ENCODE results near the gene CLDN11. TPM values are rescaled to one million over a fixed set of nuclear protein-coding genes. Genes with fewer than 3 reads are reported as not detected.

CLDN11 gene
- total RNA-seq, 1 donor from 2014 or later = 10.6 TPM

DNA sequence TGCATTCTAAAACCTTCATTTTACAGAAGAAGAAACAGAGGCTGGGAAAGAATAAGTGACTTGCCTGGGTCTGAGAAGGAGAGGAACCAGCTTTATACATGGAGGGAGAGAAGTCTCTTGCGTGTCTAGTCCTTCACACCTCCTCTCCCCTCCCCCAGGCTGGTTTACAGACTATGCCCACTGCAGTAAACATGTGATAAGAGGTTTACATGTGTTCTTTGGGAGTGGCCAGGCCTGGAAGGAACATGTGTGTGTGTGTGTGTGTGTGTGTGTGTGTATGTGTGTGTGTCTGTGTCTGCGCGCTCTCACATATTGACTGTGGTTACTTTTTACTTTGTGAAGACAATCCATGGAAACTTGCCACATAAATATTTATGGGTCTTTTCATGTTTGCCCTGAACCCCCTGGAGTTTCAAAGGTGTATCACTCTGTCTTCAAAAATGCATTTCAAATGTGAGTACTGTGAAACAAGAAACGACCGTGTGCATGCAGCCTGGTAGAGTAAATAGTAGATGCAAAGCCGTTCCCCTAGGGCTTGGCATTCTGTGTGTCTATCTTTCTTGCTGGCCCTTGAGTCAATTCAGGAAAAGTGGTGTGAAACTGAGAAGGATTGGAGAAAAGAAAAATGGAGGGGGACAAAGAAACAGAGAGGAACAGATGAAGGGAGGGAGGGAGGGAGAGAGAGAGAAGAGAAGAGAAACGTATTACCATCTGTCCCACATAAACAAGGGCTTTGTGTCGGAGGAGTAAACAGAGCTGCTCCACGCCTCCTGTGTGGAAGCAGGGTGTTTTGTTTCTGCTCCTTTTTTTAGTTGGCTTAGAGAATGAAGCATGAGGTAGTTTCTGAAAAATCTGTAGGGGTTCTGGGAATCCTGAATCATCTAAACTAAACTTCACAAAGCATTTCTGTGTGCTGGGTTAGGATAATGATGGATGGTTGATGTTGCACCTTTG lies 51.7 kb downstream of the CLDN11 start:
- no peak for DNase-seq (ENCODE audit: low spot score)

DNA sequence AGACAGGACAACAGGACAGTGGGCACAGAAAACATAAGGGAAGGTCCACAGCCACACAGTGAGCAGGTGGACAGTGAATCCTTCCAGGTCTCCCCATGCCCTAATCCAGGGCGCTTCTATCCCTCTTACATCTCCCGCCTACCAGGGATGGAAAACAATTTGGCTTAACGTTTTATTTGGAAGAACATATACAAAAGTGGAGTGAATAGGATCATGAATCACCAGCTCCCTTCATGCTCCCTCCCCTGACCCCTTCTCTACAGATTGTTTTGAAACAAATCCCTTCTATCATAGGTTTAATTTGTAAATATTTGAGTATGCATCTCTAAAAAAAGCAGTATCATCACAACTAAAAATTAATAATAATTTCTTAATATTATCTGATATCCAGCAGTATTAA lies 52.5 kb downstream of the CLDN11 start:
- DNase-seq (ENCODE audit: low spot score) = no peak

DNA sequence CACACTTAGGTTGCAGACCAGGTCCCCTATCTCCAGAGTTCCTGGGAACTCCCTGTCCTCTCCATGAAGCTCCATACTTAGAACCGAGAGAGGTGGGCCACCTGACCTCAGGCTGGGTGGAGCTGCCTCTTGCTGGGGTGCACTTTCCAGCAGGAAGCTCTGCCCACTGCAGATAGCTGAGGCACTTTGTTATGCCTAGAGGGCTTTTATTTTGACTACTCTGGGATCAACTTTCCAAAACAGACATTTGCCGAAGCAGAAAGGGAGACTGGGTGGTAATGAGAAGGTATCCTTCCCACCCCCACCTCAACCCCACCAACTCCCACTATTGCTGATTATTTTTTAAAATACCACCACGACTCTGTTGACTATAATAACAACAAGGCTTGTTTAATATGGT lies 54.7 kb downstream of the CLDN11 start:
- no peak for DNase-seq (ENCODE audit: low spot score)

DNA sequence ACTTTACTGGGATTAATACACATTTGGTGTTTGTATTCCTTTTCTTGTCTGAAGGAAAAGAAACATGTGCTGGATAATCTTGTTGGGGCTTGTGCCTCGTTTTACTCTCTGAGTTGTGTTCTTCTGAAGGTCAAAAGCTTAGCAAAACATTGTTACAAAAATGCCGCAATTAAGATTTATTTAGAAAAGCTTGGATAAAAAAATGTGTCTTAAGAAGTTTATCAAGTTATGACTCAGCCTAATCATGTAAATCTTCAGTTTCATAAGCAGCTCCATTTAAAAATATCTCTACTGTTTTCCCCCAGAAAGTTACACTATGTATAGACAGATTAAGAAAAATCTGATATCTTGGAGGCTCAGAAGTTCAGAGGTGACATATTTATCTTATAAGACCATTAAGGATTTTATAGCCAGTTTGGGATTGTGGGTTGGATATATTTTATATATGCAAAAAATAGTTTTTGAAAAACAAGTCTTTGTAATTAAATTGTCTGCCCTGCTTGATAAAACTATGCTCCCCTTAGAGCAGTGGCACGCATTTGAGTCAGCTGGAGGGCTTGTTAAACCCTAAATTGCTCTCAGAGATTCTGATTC lies 56.5 kb downstream of the CLDN11 start:
- DNase-seq (ENCODE audit: low spot score) = no peak

DNA sequence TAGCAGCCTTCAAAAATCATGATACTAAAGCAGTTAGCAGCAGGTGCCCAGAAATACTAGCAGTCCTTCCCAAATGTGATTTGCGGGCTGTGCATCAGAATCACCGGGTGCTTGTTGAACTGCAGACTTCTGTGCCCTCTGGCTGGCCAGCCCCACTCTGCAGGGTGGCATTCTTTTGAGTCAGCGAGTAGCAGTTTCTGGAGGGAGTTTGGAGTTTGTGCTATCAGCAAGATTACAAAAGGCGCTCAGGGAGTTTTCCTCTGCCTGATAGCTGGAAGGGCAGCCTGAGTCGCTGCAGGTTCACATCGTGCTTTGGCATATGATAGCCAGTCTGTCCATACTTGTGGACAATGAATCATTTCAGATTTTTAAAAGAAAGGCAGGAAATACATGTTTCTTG lies 57.6 kb downstream of the CLDN11 start:
- DNase-seq (ENCODE audit: low spot score) = no peak

DNA sequence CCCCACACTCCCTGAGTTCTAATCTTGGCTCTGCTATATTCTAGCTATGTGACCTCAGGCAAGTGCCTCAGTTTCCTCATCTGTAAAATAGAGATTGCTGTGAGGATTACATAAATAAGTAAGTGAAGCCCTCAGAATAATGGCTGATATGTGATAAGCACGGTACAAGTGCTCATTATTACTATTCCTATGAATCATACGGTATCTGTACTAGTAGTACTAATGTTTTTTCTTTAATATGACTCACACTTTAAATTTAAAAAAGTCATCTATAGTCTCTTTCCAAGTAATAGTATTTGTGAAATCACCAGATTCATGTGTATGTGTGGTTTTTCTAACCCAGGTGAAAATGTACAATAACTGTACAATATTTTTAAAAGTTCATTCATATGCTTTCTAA lies 58.7 kb downstream of the CLDN11 start:
- DNase-seq (ENCODE audit: low spot score) = no peak

DNA sequence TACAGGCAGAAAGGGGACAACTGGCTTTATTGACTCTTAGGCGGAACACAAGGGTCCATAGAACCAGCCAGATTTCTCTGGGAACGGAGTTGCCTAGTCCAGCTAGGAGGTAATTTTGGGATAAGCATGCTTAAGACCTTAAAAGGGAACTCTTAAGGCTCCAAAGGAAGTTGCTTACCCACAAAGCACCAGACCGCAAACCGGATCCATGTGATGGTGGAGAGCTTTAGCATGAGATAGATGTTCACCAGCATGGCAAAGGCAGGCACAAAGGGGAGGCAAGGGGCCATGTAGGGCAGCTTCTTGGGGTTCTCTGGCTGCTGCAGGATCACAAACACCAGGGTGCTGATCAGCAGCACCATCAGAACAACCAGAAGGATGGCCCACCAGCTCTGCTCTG lies 61.4 kb downstream of the CLDN11 start:
- no peak for DNase-seq (ENCODE audit: low spot score)

DNA sequence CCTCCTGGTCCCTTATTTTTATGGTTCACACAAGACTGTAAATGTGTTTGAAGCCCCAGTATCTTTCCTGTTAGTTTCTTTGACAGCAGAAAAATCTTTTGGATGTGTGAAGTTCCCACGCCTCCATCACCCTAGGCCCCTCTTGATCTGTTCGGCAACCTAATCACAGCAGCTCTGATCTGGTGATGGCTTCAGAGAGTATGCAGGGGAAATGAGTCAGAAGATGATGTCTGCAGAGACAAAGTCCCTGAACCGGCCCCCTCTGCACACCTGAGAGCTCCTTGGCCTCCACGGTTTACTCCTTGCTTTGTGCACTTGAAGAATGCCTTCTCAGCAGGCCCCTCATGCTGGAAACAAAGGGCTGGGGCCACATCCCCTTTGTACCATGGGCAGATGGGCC lies 63.5 kb downstream of the CLDN11 start:
- DNase-seq (ENCODE audit: low spot score) = no peak

DNA sequence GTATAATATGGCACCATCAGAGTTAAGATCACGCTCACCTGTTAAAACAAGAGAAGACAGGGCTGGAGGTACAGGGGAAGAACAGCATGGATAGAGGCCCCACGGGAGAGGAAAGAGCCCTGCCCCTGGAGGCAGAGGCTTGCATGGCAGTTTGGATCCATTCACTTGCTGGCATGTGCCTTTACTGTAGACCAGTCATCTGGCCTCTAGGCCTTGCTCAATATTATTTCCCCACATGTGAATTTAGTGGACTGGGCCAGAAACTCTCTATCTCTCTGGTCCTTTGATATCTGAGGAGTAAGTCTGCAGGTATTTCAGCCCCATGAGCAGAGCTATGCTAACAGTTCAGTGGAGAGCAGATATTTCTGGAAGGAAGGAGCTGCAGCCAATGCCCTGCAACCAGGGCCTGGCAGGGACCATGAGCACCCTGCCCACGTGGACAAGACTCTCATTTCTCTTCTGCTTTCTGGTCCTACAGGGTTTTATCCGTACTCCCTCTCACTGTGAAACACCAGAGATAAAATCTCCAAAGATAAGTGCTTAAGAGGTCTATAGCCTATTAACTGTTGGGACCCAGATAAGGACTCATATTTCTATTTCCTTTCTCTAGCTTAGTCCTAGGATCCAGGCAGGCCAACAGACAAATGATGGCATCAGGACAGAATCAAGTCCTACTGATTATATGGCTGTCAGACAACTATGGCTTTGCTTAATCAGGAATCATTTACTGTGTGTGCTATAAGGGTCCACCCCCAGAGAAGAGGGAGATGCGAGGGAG lies 65.0 kb downstream of the CLDN11 start:
- DNase-seq (ENCODE audit: low spot score) = no peak

Other genes with a start within 250 kb of the CLDN11 start
- gene PHC3, start 237.1 kb upstream of the CLDN11 start, total RNA-seq = 118 TPM
- gene PRKCI, start 196.4 kb upstream of the CLDN11 start, total RNA-seq = 65.5 TPM
- gene SKIL, start 61.2 kb upstream of the CLDN11 start, total RNA-seq = 51.9 TPM
- gene SLC7A14, start 167.2 kb downstream of the CLDN11 start, total RNA-seq = not detected